ENCODE results near the gene OGFR.

OGFR gene

DNA sequence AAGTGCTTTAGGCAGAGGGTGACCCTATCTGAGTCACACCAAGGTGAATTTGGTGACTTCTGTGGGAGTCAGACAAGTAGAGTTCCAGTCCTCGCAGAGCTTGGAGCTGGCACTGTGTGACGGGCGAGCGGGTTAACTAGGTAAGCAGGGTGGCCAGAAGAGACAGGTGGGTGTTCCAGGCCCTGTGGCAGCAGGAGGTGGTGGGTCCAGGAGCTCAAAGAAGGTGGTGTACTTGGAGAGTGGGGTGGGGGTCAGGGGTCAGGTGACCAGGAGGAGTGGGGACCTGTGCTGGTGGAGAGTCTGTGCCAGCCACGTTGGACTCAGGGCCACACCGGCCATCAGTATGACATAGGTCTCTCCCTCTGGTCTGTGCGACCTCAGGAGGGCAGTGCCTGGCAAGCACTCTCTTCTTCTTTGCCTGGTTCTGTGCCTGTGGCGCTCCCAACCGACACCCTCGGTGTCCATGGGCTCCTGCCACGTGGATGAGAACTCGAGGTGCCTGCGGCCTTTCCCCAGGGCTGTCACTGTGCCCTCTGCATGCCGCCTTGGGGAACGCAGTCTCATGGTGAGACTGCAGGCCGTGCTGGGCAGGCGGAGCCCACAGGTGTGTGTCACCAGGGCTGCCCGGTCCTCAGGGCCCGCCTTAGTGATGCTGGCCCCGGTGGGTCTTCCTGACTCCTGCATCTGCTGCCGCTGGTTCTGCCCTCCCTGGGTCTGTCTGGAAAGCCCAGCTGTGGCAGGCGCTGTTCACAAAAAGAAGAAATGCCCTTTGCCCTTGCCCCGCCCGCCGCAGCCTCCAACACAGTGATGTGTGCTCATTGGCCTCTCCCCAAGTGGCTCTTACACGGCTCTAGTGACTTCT is 6.7 kb upstream of the OGFR start:
- TF ChIP-seq, protein P1, sequence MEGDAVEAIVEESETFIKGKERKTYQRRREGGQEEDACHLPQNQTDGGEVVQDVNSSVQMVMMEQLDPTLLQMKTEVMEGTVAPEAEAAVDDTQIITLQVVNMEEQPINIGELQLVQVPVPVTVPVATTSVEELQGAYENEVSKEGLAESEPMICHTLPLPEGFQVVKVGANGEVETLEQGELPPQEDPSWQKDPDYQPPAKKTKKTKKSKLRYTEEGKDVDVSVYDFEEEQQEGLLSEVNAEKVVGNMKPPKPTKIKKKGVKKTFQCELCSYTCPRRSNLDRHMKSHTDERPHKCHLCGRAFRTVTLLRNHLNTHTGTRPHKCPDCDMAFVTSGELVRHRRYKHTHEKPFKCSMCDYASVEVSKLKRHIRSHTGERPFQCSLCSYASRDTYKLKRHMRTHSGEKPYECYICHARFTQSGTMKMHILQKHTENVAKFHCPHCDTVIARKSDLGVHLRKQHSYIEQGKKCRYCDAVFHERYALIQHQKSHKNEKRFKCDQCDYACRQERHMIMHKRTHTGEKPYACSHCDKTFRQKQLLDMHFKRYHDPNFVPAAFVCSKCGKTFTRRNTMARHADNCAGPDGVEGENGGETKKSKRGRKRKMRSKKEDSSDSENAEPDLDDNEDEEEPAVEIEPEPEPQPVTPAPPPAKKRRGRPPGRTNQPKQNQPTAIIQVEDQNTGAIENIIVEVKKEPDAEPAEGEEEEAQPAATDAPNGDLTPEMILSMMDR (conservative IDR thresholded peaks at IDR 0.05) = no peak
- TF ChIP-seq ZFX (IDR thresholded peaks at IDR 0.05) = no peak
- peak overlapping the region; percentile 78; the same call in 1 of the 2 replicates for H3K27ac ChIP-seq

DNA sequence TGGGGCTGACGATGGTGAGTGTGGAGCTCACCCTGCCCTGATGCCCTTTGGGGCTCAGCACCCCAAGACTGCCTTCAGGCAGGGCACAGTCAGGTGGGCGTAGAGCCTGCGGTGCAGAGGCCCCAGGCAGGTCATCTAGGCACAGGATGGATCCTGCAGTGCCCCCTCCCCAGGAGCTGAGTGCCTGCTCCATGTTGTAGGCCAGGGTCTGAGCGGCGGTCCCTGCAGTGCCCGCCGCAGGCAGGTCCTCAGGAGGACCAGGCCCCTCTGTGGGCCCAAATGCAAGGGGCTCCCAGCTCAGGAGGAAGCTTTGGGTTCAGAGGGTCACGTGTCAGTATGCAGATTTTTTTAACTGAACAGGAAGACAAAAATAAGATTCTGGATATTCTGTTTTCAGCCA is 5.6 kb upstream of the OGFR start:
- TF ChIP-seq, protein P1 (conservative IDR thresholded peaks at IDR 0.05) = no peak
- H3K27ac ChIP-seq = no peak overlapping the region

GRCh38 chr20:62799459-62799858 is 5.2 kb upstream of the OGFR start:
- H3K27ac ChIP-seq = no peak overlapping the region
- TF ChIP-seq ZFX (IDR thresholded peaks at IDR 0.05) = no peak
- TF ChIP-seq, protein P1 (conservative IDR thresholded peaks at IDR 0.05) = no peak

GRCh38 chr20:62799873-62800272 is 4.8 kb upstream of the OGFR start:
- TF ChIP-seq, protein P1 (conservative IDR thresholded peaks at IDR 0.05) = no peak
- TF ChIP-seq ZFX (IDR thresholded peaks at IDR 0.05) = no peak
- H3K27ac ChIP-seq = no peak overlapping the region

DNA sequence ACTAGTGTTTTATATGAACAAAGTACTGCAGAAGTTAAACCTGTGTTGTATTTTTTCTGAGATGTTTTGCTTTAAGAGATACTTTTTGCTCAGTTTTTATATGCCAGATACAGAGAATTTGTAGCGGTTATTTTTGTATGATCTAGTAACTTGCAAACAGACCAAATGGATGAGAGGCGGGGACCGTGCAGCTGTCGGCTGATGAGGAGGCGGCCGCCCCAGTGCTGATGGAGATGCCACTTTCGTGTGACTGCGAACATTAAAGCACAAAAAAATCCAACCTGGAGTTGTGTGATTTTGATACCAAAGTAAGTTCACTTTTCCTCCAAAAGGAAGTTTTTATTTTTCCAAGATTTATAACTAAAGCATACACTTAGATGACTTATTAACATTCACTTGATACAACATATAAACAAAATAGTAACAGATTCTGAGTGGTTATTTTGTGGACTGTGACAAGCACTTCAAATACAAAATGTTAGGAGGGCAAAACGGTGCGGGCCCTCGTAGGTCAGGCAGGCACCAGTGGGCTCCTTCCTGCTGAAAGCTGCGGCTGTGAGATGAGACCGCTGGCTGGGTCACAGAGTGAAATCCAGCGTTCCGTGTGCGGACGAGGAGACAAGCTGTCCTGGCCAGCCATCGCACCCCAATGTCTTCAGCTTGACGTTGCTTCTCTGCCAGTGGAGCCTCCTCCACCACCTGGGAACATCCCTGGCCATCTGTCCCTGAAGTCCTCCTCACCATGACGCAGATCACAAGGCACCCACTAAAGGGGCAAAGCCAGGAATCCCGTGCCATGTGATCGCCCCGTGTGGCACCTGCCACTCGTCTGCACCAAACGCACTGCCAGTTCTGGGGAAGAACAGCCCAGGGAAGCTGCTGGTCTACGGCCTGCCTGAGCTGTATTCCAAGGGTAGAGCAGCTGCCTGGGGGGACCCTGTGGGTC is 4.0 kb upstream of the OGFR start:
- H3K27ac ChIP-seq = no peak overlapping the region
- no peak for TF ChIP-seq ZFX (IDR thresholded peaks at IDR 0.05)
- TF ChIP-seq, protein P1 (conservative IDR thresholded peaks at IDR 0.05) = no peak

DNA sequence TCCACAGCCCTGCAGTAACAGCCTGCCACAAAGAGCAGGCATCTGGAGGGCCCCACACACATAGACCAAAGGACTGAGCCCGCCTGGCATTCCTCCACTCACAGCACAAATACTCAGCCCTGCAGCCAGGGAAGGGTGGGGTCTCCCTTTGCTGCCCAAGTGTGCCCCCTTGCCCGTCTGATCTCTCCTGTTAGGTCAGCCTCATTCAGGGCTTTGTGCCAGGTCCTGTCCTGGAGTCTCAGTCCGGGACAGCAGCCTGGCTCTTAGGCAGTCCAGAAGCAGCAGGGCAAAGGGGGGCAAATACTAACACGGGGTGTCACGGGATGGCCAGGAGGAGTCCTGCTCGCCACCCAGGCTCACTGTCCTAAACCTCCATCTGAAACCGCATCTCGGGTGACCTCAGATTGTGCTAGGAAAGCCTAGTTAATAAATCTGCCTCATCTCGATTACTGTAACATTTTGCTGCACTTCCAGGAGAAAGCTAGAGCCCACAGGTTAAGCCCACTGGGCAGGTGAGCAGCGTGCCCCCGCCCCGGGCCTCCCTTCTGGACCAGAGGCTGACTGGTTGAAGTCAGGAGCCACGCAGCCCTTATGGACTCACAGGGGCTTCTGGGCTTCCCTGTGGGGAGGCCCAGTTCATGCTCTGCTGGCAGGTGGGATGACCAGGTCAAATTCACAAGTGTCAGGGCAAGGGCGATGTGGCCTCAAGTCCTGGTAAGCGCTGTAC is 3.2 kb upstream of the OGFR start:
- H3K27ac ChIP-seq = no peak overlapping the region
- TF ChIP-seq, protein P1 (conservative IDR thresholded peaks at IDR 0.05) = no peak
- no peak for TF ChIP-seq ZFX (IDR thresholded peaks at IDR 0.05)
